Liver (tissue), 9 donors: ENCODE data around the gene RPS2. TPM values are rescaled to one million over a fixed set of nuclear protein-coding genes. Genes with fewer than 3 reads are reported as not detected.

Experiments used
- DNase-seq: peaks from one replicate; pipeline ENCODE4 v3.0.0-alpha.2; 2017; ENCODE audit warnings: low spot score
- H3K27ac ChIP-seq, 2 donors: one replicate each; pipeline ENCODE4 v1.7.0; 2013; ENCODE audit warnings: inconsistent platforms in 2 of 2, low read length in 2 of 2, control low read depth in 1 of 2, low read depth in 1 of 2, mild to moderate bottlenecking in 1 of 2
- H3K27me3 ChIP-seq, 4 donors: one replicate each; pipeline versions ENCODE4 v1.6.1 to v1.7.0; 2013; ENCODE audit warnings: low read length in 3 of 4, inconsistent platforms in 1 of 4, mild to moderate bottlenecking in 1 of 4, moderate library complexity in 1 of 4; ENCODE audit not compliant: control insufficient read depth in 4 of 4, insufficient read depth in 4 of 4
- H3K36me3 ChIP-seq, 4 donors: one replicate each; pipeline versions ENCODE4 v1.6.1 to v1.7.0; 2013; ENCODE audit warnings: low read length in 3 of 4, mild to moderate bottlenecking in 3 of 4, low read depth in 1 of 4, moderate library complexity in 1 of 4; ENCODE audit not compliant: control insufficient read depth in 4 of 4, insufficient read depth in 3 of 4
- H3K4me1 ChIP-seq, 4 donors: one replicate each; pipeline versions ENCODE4 v1.6.1 to v1.7.0; 2013; ENCODE audit warnings: low read length in 3 of 4, mild to moderate bottlenecking in 3 of 4, moderate library complexity in 1 of 4; ENCODE audit not compliant: control insufficient read depth in 4 of 4, insufficient read depth in 4 of 4
- H3K4me3 ChIP-seq, 3 donors: one replicate each; pipeline versions ENCODE4 v1.6.1 to v1.7.0; 2013; ENCODE audit warnings: low read length in 3 of 3, control low read depth in 1 of 3, low read depth in 1 of 3, mild to moderate bottlenecking in 1 of 3
- H3K9ac ChIP-seq, 2 donors: one replicate each; pipeline ENCODE4 v1.7.0; 2013; ENCODE audit warnings: low read length in 2 of 2, mild to moderate bottlenecking in 2 of 2, moderate library complexity in 2 of 2, control low read depth in 1 of 2, low read depth in 1 of 2
- H3K9me3 ChIP-seq, 4 donors: one replicate each; pipeline versions ENCODE4 v1.6.1 to v1.7.0; 2013; ENCODE audit warnings: low read length in 3 of 4; ENCODE audit not compliant: control insufficient read depth in 4 of 4
- ATF3 ChIP-seq: IDR thresholded peaks from 2 replicates; pipeline ENCODE4 v1.6.1; 2016; ENCODE audit warnings: antibody characterized with exemption
- EGR1 ChIP-seq, 2 donors: IDR thresholded peaks; 2 replicates each; pipeline ENCODE4 v1.6.1; 2016 to 2018; ENCODE audit warnings: antibody characterized with exemption in 2 of 2, low read depth in 2 of 2
- FOXA1 ChIP-seq: IDR thresholded peaks from 2 replicates; pipeline ENCODE4 v1.6.1; 2016; ENCODE audit warnings: antibody characterized with exemption
- FOXA2 ChIP-seq: IDR thresholded peaks from 2 replicates; pipeline ENCODE4 v1.6.1; 2016; ENCODE audit warnings: antibody characterized with exemption
- GABPA ChIP-seq, 2 donors: IDR thresholded peaks in 1 of 2; conservative IDR thresholded peaks in 1 of 2; 2 replicates each; pipeline ENCODE4 v1.6.1; 2016; ENCODE audit warnings: antibody characterized with exemption in 2 of 2, mild to moderate bottlenecking in 1 of 2, moderate library complexity in 1 of 2
- HNF4A ChIP-seq, 2 donors: conservative IDR thresholded peaks; 2 replicates each; pipeline ENCODE4 v1.6.1; 2016; ENCODE audit warnings: antibody characterized with exemption in 2 of 2, mild to moderate bottlenecking in 2 of 2
- HNF4G ChIP-seq: IDR thresholded peaks from 2 replicates; pipeline ENCODE4 v1.6.1; 2016; ENCODE audit warnings: antibody characterized with exemption
- JUND ChIP-seq, 2 donors: IDR thresholded peaks; 2 replicates each; pipeline ENCODE4 v1.6.1; 2016; ENCODE audit warnings: antibody characterized with exemption in 2 of 2
- MAX ChIP-seq: IDR thresholded peaks from 2 replicates; pipeline ENCODE4 v1.6.1; 2016; ENCODE audit warnings: antibody characterized with exemption
- NR2F2 ChIP-seq: IDR thresholded peaks from 2 replicates; pipeline ENCODE4 v1.6.1; 2016; ENCODE audit warnings: antibody characterized with exemption
- RAD21 ChIP-seq, 2 donors: IDR thresholded peaks; 2 replicates each; pipeline ENCODE4 v1.6.1; 2016; ENCODE audit warnings: antibody characterized with exemption in 2 of 2, mild to moderate bottlenecking in 2 of 2
- REST ChIP-seq: IDR thresholded peaks from 2 replicates; pipeline ENCODE4 v1.6.1; 2016; ENCODE audit warnings: antibody characterized with exemption, mild to moderate bottlenecking
- RXRA ChIP-seq, 2 donors: IDR thresholded peaks; 2 replicates each; pipeline ENCODE4 v1.6.1; 2017 to 2018; ENCODE audit warnings: antibody characterized with exemption in 2 of 2, mild to moderate bottlenecking in 1 of 2
- SP1 ChIP-seq: IDR thresholded peaks from 2 replicates; pipeline ENCODE4 v1.6.1; 2018; ENCODE audit warnings: antibody characterized with exemption, mild to moderate bottlenecking
- TAF1 ChIP-seq: conservative IDR thresholded peaks from 2 replicates; pipeline ENCODE4 v1.6.1; 2016; ENCODE audit warnings: antibody characterized with exemption, mild to moderate bottlenecking
- YY1 ChIP-seq: IDR thresholded peaks from 2 replicates; pipeline ENCODE4 v1.6.1; 2016; ENCODE audit warnings: antibody characterized with exemption, mild to moderate bottlenecking
- WGBS: extraction: QIAGEN DNeasy Blood & Tissue Kit; methylation state at CpG from one replicate; pipeline ENCODE4 v1.1.7; 2013; 5-methylcytosine and 5-hydroxymethylcytosine counted together
- polyA plus RNA-seq, 2 donors: library from polyadenylated mRNA; stranded (reverse) in 1 of 2; unstranded in 1 of 2; fragments of 200-250 nt in 1 of 2; fragments of >200 nt in 1 of 2; fragmentation: Nextera tagmentation in 1 of 2; extraction: Ambion mirVana in 1 of 2; gene quantifications; one replicate each; pipeline versions ENCODE4 v1.2.1 to v1.2.3, GENCODE V29; 2013 to 2015
- total RNA-seq, 2 donors: library from RNA; depleted of rRNA; stranded (reverse); fragments of >200 nt; gene quantifications; one replicate each; pipeline ENCODE4 v1.2.3, GENCODE V29; 2014
- TF ChIP-seq, protein P1 (sequence below): IDR thresholded peaks from 2 replicates; pipeline ENCODE4 v1.6.1; 2016; ENCODE audit warnings: antibody characterized with exemption
- TF ChIP-seq, protein P2 (sequence below): fragments of 150-350 bp; IDR thresholded peaks from 2 replicates; pipeline ENCODE4 v1.5.1; 2017; ENCODE audit warnings: improper control_type of control experiment, low read depth, low read length; ENCODE audit not compliant: missing input control
- donor health status: healthy.
- donor health status: healthy.
- donor health status: healthy.
- donor health status: healthy.
- donor health status: healthy.

RPS2 gene
- total and polyA plus RNA-seq, 4 donors, result 524 to 1,440 (median 940) TPM

- no peaks in the 10 kb centered on the region for H3K36me3 ChIP-seq
- H3K9ac ChIP-seq, result no peak overlapping the region
- no peak for TF ChIP-seq YY1
- no peak for TF ChIP-seq EGR1 (IDR thresholded peaks at IDR 0.05; ENCODE audit: low read depth in 2 of 2)
- TF ChIP-seq, protein P1, sequence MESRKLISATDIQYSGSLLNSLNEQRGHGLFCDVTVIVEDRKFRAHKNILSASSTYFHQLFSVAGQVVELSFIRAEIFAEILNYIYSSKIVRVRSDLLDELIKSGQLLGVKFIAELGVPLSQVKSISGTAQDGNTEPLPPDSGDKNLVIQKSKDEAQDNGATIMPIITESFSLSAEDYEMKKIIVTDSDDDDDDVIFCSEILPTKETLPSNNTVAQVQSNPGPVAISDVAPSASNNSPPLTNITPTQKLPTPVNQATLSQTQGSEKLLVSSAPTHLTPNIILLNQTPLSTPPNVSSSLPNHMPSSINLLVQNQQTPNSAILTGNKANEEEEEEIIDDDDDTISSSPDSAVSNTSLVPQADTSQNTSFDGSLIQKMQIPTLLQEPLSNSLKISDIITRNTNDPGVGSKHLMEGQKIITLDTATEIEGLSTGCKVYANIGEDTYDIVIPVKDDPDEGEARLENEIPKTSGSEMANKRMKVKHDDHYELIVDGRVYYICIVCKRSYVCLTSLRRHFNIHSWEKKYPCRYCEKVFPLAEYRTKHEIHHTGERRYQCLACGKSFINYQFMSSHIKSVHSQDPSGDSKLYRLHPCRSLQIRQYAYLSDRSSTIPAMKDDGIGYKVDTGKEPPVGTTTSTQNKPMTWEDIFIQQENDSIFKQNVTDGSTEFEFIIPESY, result no peak
- TF ChIP-seq HNF4G, result no peak
- TF ChIP-seq ATF3, result no peak
- no peak for TF ChIP-seq TAF1
- no peak for TF ChIP-seq FOXA1
- TF ChIP-seq REST, result no peak
- TF ChIP-seq, protein P2, sequence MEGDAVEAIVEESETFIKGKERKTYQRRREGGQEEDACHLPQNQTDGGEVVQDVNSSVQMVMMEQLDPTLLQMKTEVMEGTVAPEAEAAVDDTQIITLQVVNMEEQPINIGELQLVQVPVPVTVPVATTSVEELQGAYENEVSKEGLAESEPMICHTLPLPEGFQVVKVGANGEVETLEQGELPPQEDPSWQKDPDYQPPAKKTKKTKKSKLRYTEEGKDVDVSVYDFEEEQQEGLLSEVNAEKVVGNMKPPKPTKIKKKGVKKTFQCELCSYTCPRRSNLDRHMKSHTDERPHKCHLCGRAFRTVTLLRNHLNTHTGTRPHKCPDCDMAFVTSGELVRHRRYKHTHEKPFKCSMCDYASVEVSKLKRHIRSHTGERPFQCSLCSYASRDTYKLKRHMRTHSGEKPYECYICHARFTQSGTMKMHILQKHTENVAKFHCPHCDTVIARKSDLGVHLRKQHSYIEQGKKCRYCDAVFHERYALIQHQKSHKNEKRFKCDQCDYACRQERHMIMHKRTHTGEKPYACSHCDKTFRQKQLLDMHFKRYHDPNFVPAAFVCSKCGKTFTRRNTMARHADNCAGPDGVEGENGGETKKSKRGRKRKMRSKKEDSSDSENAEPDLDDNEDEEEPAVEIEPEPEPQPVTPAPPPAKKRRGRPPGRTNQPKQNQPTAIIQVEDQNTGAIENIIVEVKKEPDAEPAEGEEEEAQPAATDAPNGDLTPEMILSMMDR, result no peak
- TF ChIP-seq RAD21 (IDR thresholded peaks at IDR 0.05), result no peak
- no peak for TF ChIP-seq FOXA2
- TF ChIP-seq MAX, result no peak
- no peak for TF ChIP-seq NR2F2
- TF ChIP-seq SP1, result no peak
- TF ChIP-seq HNF4A (conservative IDR thresholded peaks at IDR 0.05), result no peak
- TF ChIP-seq GABPA (IDR thresholded peaks at IDR 0.05 in 1 of 2, conservative IDR thresholded peaks at IDR 0.05 in 1 of 2), result no peak
- TF ChIP-seq JUND (IDR thresholded peaks at IDR 0.05), result no peak
- no peak for TF ChIP-seq RXRA (IDR thresholded peaks at IDR 0.05)
- no peaks in the 10 kb centered on the region for H3K27me3 ChIP-seq
- no peak overlapping the region for H3K4me3 ChIP-seq
- H3K27ac ChIP-seq, result no peak overlapping the region
- no peaks in the 10 kb centered on the region for H3K9me3 ChIP-seq
- no peak for DNase-seq
- WGBS, result 93% methylated on average over 19 of the region's 19 CpGs
- peaks cover 0 to 25% (median 13%) of the 10 kb centered on the region in 4 donors for H3K4me1 ChIP-seq
Measured at GRCh38 chr16:1945559-1946391, 18.9 kb downstream of the RPS2 start.
